Astrocyte of the cerebellum (primary cell): Measurements from ENCODE around the gene CACNG5.

Source experiments
- DNase-seq: peaks from one replicate; pipeline ENCODE4 v3.0.0-alpha.2; 2011; ENCODE audit warnings: low read depth
- H3K4me3 ChIP-seq: 2 replicates; pipeline ENCODE4 v1.5.1; 2011; ENCODE audit warnings: mild to moderate bottlenecking, low read depth, low read length, moderate library complexity
- in situ Hi-C: cut with HindIII; loops from 2 replicates; pipeline ENCODE4 v1.10.0; 2017; ENCODE audit warnings: low sequenced_read_pairs
- TF ChIP-seq, protein P1 (sequence below): IDR thresholded peaks from 2 replicates; pipeline ENCODE4 v1.5.1; 2012; ENCODE audit warnings: low read length, low read depth, moderate library complexity, mild to moderate bottlenecking; ENCODE audit errors: missing control alignments

The CACNG5 gene

DNA sequence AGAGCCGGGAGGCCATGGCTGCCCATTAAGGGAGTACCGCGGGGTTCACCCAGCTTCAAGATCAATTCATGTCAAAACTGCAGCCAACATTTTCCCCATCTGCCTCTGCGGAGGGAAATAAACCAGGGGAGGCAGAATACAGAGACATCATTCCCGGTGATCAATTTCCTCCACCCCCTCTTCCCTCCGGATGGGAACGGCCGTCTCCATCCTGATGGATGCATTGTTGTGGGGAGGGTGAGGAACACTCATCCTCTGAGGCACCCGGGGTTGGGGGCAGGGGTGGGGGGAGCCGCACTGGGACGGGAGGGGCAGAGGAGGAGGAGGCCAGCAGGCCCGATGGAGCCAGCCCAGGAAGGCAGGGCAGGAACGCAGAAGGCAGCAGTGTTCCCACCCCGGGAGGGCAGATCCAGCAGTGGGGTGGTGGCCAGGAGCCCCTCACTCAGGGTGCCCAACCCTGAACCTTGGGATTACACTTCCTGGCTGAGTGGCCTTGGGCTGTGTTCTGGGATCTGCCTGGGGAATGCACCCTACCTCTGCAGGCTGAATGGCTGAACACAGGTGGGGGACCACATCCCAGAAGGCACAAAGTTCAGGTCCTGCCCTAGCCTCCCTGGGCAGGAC lies 14.2 kb downstream of the CACNG5 start:
- DNase-seq, result no peak
- no peak overlapping the region for H3K4me3 ChIP-seq
- TF ChIP-seq, protein P1, sequence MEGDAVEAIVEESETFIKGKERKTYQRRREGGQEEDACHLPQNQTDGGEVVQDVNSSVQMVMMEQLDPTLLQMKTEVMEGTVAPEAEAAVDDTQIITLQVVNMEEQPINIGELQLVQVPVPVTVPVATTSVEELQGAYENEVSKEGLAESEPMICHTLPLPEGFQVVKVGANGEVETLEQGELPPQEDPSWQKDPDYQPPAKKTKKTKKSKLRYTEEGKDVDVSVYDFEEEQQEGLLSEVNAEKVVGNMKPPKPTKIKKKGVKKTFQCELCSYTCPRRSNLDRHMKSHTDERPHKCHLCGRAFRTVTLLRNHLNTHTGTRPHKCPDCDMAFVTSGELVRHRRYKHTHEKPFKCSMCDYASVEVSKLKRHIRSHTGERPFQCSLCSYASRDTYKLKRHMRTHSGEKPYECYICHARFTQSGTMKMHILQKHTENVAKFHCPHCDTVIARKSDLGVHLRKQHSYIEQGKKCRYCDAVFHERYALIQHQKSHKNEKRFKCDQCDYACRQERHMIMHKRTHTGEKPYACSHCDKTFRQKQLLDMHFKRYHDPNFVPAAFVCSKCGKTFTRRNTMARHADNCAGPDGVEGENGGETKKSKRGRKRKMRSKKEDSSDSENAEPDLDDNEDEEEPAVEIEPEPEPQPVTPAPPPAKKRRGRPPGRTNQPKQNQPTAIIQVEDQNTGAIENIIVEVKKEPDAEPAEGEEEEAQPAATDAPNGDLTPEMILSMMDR, result no peak
- in situ Hi-C loops, result no loop called here

DNA sequence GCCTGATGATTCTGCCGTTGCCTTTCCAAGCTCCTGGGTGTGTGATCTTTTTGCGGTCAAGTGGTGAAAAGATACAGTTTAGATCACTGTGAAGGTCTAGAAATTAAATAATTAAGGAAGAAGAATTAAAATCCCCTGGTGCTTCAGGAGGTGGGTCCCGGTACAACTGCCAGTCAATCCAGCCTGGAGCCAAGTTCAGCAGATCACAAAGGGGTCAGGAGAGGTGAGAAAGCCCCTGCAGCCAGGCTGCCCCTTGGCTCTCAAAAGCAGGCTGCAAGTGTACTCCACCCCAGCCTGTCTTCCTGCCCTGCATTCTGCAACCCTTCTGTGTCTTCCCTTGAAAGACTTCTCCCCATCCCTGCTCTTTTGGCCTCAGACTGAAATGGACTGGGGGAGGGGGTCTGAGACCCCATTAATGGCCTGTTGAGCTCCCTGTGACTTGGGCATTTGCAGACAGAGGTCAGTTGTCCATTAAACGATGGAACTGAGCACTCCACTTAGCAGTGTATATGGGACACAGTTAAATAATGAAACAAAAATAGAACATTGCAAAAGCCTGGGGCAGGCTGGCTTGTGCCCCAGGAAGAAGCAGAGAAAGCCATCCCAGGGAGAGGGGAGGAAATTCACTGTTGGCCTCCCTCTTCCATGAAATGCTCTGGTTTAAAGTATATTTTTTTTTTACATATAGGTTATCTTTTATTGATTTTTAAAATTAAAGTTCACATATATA lies 15.1 kb downstream of the CACNG5 start:
- TF ChIP-seq, protein P1, result no peak
- H3K4me3 ChIP-seq, result no peak overlapping the region
- no peak for DNase-seq
- in situ Hi-C loops, result no loop called here

DNA sequence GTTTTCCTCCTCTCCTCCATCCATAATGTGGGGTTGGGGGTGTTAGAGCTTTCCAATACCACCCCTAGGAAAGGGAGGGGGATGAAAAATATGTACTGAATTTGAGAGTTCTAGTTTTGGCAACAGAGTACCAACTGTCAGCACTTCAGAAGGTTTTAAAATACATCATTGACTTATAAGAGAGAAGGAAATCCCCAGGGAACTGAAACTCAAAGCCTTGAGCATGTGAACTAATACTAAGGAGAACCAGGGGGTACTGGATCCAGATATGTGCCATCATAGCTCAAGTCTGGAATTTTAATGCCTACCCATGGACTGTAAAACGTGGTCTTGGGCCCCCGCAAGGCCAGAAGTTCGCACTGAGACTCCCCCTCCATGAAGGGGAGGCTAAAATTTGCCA lies 15.8 kb downstream of the CACNG5 start:
- H3K4me3 ChIP-seq, result no peak overlapping the region
- DNase-seq, result no peak
- TF ChIP-seq, protein P1, result no peak
- in situ Hi-C loops, result no loop called here

DNA sequence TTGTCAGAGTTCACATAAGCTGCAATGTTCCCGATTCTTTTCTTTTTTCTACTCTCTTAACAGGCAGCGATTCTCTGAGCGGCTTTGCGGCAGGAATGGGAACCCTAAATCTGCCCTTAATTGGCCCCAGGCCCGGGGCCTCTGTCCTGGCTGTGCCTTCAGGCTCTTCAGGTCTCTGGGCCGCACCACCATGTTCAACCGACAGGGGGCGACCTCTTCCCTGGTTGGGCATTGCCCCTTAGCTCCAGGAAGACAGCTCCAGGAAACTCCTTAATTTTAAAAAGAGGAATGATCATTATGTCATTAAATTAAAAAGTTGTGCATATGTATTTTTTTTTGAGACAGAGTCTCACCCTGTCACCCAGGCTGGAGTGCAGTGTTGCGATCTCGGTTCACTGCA lies 20.3 kb downstream of the CACNG5 start:
- DNase-seq, result no peak
- H3K4me3 ChIP-seq, result no peak overlapping the region
- in situ Hi-C loops, result no loop called here
- TF ChIP-seq, protein P1, result no peak

DNA sequence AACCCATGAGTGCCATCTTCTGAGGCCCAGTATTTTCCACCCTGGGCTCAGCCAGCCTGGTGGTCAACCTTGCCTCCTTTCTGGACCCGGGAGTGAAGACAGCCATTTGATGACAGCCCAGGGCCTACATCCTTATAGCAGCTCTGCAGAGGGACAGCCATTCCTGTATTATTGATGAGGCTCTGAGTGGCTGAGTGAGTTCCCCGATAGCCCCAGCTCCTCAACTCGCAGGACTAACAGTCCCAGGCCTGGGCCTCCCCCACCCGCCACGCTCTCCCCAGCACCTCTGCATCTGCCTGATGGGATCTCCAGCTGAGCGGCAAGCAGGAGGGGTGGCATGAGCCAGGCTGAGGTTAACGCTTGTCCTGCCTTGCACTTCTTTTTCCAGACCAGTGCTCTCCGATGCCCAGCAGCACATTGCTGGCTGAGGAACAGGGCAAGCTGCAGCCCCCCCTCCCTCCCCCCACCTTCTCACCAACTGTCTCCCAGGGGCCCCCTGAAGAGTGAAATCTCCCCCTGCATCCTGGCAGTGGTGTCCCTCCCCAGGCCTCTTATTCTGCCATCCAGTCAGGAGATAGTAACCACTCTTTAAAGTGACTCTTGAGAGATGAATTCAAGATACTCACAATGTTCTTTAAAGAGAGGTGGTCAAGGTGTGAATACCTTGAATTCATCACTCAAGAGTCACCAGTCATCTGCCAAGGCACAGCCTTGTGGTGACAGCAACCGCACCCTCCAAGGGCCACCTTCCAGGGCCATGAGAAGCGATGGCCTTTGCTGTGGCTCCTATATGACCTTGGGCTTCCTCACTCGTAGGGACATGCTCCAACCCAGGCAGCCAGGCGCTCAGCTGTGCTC lies 23.5 kb downstream of the CACNG5 start:
- TF ChIP-seq, protein P1, result no peak
- DNase-seq, result no peak
- no peak overlapping the region for H3K4me3 ChIP-seq
- in situ Hi-C loops, result no loop called here

DNA sequence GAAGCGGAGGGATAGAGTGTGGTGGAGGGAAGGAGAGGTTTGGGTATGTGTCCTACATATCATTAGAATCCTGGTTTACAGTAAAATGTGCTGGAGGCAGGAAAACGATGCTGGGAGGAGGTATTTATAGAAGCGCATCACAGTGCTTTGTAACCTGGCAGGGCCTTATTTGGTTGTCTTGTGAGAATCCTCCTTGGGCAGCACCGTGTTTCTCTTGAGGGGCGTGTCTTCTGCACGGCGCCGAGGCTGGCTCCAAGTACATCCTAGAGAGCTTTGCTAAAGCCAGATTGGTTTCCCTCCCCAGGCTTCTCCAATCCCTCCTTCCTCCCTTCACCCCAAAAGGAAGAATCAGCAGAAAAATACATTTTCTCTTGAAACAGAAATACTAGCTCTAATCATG lies 24.4 kb downstream of the CACNG5 start:
- DNase-seq, result no peak
- TF ChIP-seq, protein P1, result no peak
- in situ Hi-C loops, result no loop called here
- H3K4me3 ChIP-seq, result no peak overlapping the region
